H1 (cell line): ENCODE results near the gene DEFB118. TPM values are rescaled to one million over a fixed set of nuclear protein-coding genes. Genes with fewer than 3 reads are reported as not detected.

Source experiments
- CTCF ChIA-PET: fragments of 300-600 bp; sonication (Branson Sonifier 250); formaldehyde crosslinking; loops from one replicate; lab custom pipeline; 2021; ENCODE audit not compliant: partially characterized antibody; lab: Charles Lee
- POLR2A ChIA-PET: fragments of 300-600 bp; sonication (Branson Sonifier 250); formaldehyde crosslinking; loops from one replicate; lab custom pipeline; 2021; ENCODE audit warnings: inconsistent platforms; ENCODE audit not compliant: partially characterized antibody; lab: Charles Lee
- DNase-seq, 2 experiments: peaks; one replicate each; pipeline versions ENCODE4 v3.0.0 to v3.0.0-alpha.2; 2010 to 2022; ENCODE audit warnings: low spot score in 2 of 2, low read depth in 1 of 2, mixed read lengths in 1 of 2
- FAIRE-seq: peaks from 2 replicates; lab custom pipeline; 2011; peaks lifted over from hg19 to GRCh38; lab: Jason Lieb, UNC
- H2AFZ ChIP-seq: 2 replicates; pipeline ENCODE4 v1.8.1; 2012; ENCODE audit warnings: low read length, inconsistent platforms
- H2AK5ac ChIP-seq: 2 replicates; pipeline ENCODE4 v1.6.1; 2013; ENCODE audit warnings: low read depth, low read length
- H2BK120ac ChIP-seq: replicated peaks from 2 replicates; pipeline ENCODE3; 2013; ENCODE audit warnings: low read depth, low read length, inconsistent platforms
- H2BK12ac ChIP-seq: 2 replicates; pipeline ENCODE4 v1.6.1; 2013; ENCODE audit warnings: low read depth, low read length
- H2BK15ac ChIP-seq: 2 replicates; pipeline ENCODE4 v1.6.1; 2013; ENCODE audit warnings: low read length
- H2BK20ac ChIP-seq: 2 replicates; pipeline ENCODE4 v1.6.1; 2013; ENCODE audit warnings: low read length
- H2BK5ac ChIP-seq: 2 replicates; pipeline ENCODE4 v1.6.1; 2013; ENCODE audit warnings: low read depth, low read length
- H3K14ac ChIP-seq: 2 replicates; pipeline ENCODE4 v1.6.1; 2013; ENCODE audit warnings: inconsistent platforms; ENCODE audit not compliant: insufficient read length
- H3K18ac ChIP-seq: 2 replicates; pipeline ENCODE4 v1.6.1; 2013; ENCODE audit warnings: low read length; ENCODE audit errors: extremely low read depth
- H3K23ac ChIP-seq: 2 replicates; pipeline ENCODE4 v1.6.1; 2013; ENCODE audit warnings: inconsistent platforms; ENCODE audit not compliant: insufficient read length
- H3K23me2 ChIP-seq: 2 replicates; pipeline ENCODE4 v1.6.1; 2013; ENCODE audit warnings: low read depth, low read length
- H3K27ac ChIP-seq: 2 replicates; pipeline ENCODE4 v1.6.1; 2011; ENCODE audit warnings: low read depth, low read length, inconsistent platforms
- H3K27me3 ChIP-seq, 4 experiments: replicated peaks in 1 of 4; 1 replicate in 1 of 4; 2 replicates in 3 of 4; pipeline versions ENCODE4 v1.6.1 to v1.8.1; 2011 to 2013; ENCODE audit warnings: low read length in 3 of 4, mild to moderate bottlenecking in 3 of 4, inconsistent platforms in 2 of 4, mixed read lengths in 2 of 4, moderate library complexity in 1 of 4; ENCODE audit not compliant: control insufficient read depth in 3 of 4, insufficient read depth in 3 of 4; ENCODE audit errors: extremely low read depth in 1 of 4
- H3K36me3 ChIP-seq, 4 experiments: 2 replicates each; pipeline versions ENCODE4 v1.6.1 to v1.8.1; 2011 to 2013; ENCODE audit warnings: mild to moderate bottlenecking in 4 of 4, low read length in 3 of 4, moderate library complexity in 2 of 4, control low read depth in 1 of 4, inconsistent platforms in 1 of 4; ENCODE audit not compliant: insufficient read depth in 4 of 4, control insufficient read depth in 2 of 4
- H3K4ac ChIP-seq: replicated peaks from 2 replicates; pipeline ENCODE3; 2013; ENCODE audit warnings: low read length, low read depth, mixed read lengths, inconsistent platforms; ENCODE audit not compliant: insufficient read length
- H3K4me1 ChIP-seq, 4 experiments: replicated peaks in 1 of 4; 1 replicate in 1 of 4; 2 replicates in 3 of 4; pipeline versions ENCODE4 v1.6.1 to v1.8.1; 2011 to 2013; ENCODE audit warnings: low read length in 3 of 4, inconsistent platforms in 2 of 4, mixed read lengths in 1 of 4; ENCODE audit not compliant: insufficient read depth in 4 of 4, control insufficient read depth in 3 of 4
- H3K4me2 ChIP-seq, 2 experiments: 2 replicates each; pipeline versions ENCODE4 v1.6.1 to v1.8.1; 2011 to 2013; ENCODE audit warnings: low read depth in 2 of 2, low read length in 2 of 2, control low read depth in 1 of 2, inconsistent platforms in 1 of 2, mild to moderate bottlenecking in 1 of 2; ENCODE audit not compliant: insufficient read depth in 1 of 2
- H3K4me3 ChIP-seq, 4 experiments: fragments of 200-600, 300-600 bp in 1 of 4; sonication (generic), shearing (Covaris generic), sonication (Bioruptor Twin) in 1 of 4; 2 replicates each; pipeline versions ENCODE4 v1.5.1 to v1.8.1; 2011 to 2016; ENCODE audit warnings: low read length in 4 of 4, low read depth in 3 of 4, control low read depth in 2 of 4, inconsistent platforms in 2 of 4, mild to moderate bottlenecking in 2 of 4, mixed read lengths in 1 of 4, moderate library complexity in 1 of 4; ENCODE audit not compliant: insufficient read depth in 2 of 4; ENCODE audit errors: extremely low read depth in 1 of 4
- H3K56ac ChIP-seq: replicated peaks from 2 replicates; pipeline ENCODE3; 2013; ENCODE audit warnings: low read depth, mild to moderate bottlenecking, mixed read lengths, low read length, inconsistent platforms; ENCODE audit not compliant: insufficient read length
- H3K79me1 ChIP-seq: 2 replicates; pipeline ENCODE4 v1.6.1; 2013; ENCODE audit warnings: low read depth, low read length, control low read depth
- H3K79me2 ChIP-seq, 2 experiments: 2 replicates each; pipeline versions ENCODE4 v1.6.1 to v1.8.1; 2012 to 2013; ENCODE audit warnings: low read length in 2 of 2, mild to moderate bottlenecking in 2 of 2, inconsistent platforms in 1 of 2; ENCODE audit not compliant: insufficient read depth in 2 of 2, control insufficient read depth in 1 of 2
- H3K9ac ChIP-seq, 4 experiments: replicated peaks in 1 of 4; 1 replicate in 1 of 4; 2 replicates in 3 of 4; pipeline versions ENCODE4 v1.6.1 to v1.8.1; 2011 to 2013; ENCODE audit warnings: low read depth in 3 of 4, low read length in 3 of 4, control low read depth in 2 of 4, mild to moderate bottlenecking in 2 of 4, moderate library complexity in 2 of 4, inconsistent platforms in 1 of 4; ENCODE audit errors: extremely low read depth in 1 of 4
- H3K9me3 ChIP-seq, 2 experiments: 2 replicates each; pipeline versions ENCODE4 v1.6.1 to v1.8.1; 2012 to 2013; ENCODE audit warnings: mild to moderate bottlenecking in 2 of 2, moderate library complexity in 2 of 2, control low read depth in 1 of 2, inconsistent platforms in 1 of 2, low read depth in 1 of 2, low read length in 1 of 2, mixed read lengths in 1 of 2; ENCODE audit not compliant: insufficient read depth in 2 of 2
- H4K20me1 ChIP-seq, 2 experiments: replicated peaks in 1 of 2; 2 replicates each; pipeline versions ENCODE3 to v1.8.1; 2011 to 2013; ENCODE audit warnings: inconsistent platforms in 2 of 2, low read length in 2 of 2, mild to moderate bottlenecking in 1 of 2; ENCODE audit not compliant: insufficient read depth in 2 of 2, control insufficient read depth in 1 of 2
- H4K5ac ChIP-seq: 2 replicates; pipeline ENCODE4 v1.6.1; 2013; ENCODE audit warnings: low read length, low read depth, mixed read lengths, inconsistent platforms; ENCODE audit not compliant: insufficient read length
- H4K8ac ChIP-seq: 2 replicates; pipeline ENCODE4 v1.8.0; 2013; ENCODE audit warnings: mild to moderate bottlenecking, moderate library complexity, low read length, inconsistent platforms; ENCODE audit not compliant: insufficient read depth; ENCODE audit errors: extremely low read depth
- H4K91ac ChIP-seq: replicated peaks from 2 replicates; pipeline ENCODE3; 2013; ENCODE audit warnings: low read length, mixed read lengths, inconsistent platforms; ENCODE audit not compliant: insufficient read length
- BRCA1 ChIP-seq: IDR thresholded peaks from 2 replicates; pipeline ENCODE4 v1.6.1; 2012; ENCODE audit warnings: low read depth, low read length, improper control_type of control experiment
- CHD1 ChIP-seq: IDR thresholded peaks from 2 replicates; pipeline ENCODE4 v1.6.1; 2012; ENCODE audit warnings: low read depth, low read length, improper control_type of control experiment
- EGR1 ChIP-seq: IDR thresholded peaks from 2 replicates; pipeline ENCODE4 v1.6.1; 2011; ENCODE audit warnings: low read depth, low read length, borderline replicate concordance
- HDAC6 ChIP-seq: IDR thresholded peaks from one replicate; pipeline ENCODE4 v1.7.1; 2012; ENCODE audit warnings: low read depth, mild to moderate bottlenecking, inconsistent platforms, low read length, moderate library complexity
- NRF1 ChIP-seq: IDR thresholded peaks from 2 replicates; pipeline ENCODE4 v1.6.1; 2011; ENCODE audit warnings: mild to moderate bottlenecking, low read depth, low read length, improper control_type of control experiment
- PHF8 ChIP-seq: fragments of 200-600 bp; sonication (generic); conservative IDR thresholded peaks from 2 replicates; pipeline ENCODE4 v1.7.1; 2012; ENCODE audit warnings: low read depth, mild to moderate bottlenecking, inconsistent platforms, low read length, moderate library complexity
- POLR2AphosphoS5 ChIP-seq: IDR thresholded peaks from 2 replicates; pipeline ENCODE4 v1.6.1; 2011; ENCODE audit warnings: low read depth, low read length
- SIX5 ChIP-seq: IDR thresholded peaks from 2 replicates; pipeline ENCODE4 v1.6.1; 2011; ENCODE audit warnings: mild to moderate bottlenecking, low read depth, low read length
- TBP ChIP-seq: IDR thresholded peaks from 2 replicates; pipeline ENCODE4 v1.6.1; 2011; ENCODE audit warnings: low read depth, low read length, improper control_type of control experiment
- USF2 ChIP-seq: IDR thresholded peaks from 2 replicates; pipeline ENCODE4 v1.6.1; 2011; ENCODE audit warnings: low read length, improper control_type of control experiment
- ZNF274 ChIP-seq: IDR thresholded peaks from 2 replicates; pipeline ENCODE4 v1.7.0; 2012; ENCODE audit warnings: low read length, borderline replicate concordance; ENCODE audit errors: extremely low read depth
- WGBS, 2 experiments: shearing (Covaris generic) in 1 of 2; methylation state at CpG; one replicate each; pipeline versions ENCODE4 v1.1.6 to v1.1.7; 2013 to 2015; ENCODE audit warnings: low lambda C conversion rate in 2 of 2, mixed read lengths in 2 of 2, inconsistent platforms in 1 of 2, low coverage in 1 of 2, missing lambda C conversion rate in 1 of 2; ENCODE audit not compliant: insufficient replicate concordance in 2 of 2, insufficient coverage in 1 of 2, insufficient read length in 1 of 2; ENCODE audit errors: extremely low coverage in 1 of 2, missing lambda C conversion rate in 1 of 2; 5-methylcytosine and 5-hydroxymethylcytosine counted together
- polyA plus RNA-seq, 7 experiments: library from polyadenylated mRNA; depleted of rRNA in 3 of 7; stranded (reverse) in 5 of 7; unstranded in 2 of 7; fragments of >200 nt in 5 of 7; fragments of 200-250 nt in 2 of 7; gene quantifications; 1 replicate in 5 of 7; 2 replicates in 1 of 7; 4 replicates in 1 of 7; pipeline versions ENCODE4 v1.2.1 to v1.2.3, GENCODE V29; 2011 to 2013; ENCODE audit warnings: missing spikeins in 2 of 7, mixed read lengths in 2 of 7
- total RNA-seq: library from RNA; stranded (reverse); fragmentation: NEBNext Ultra II Directional; extraction: Animal tissue kit (Norgen Biotek cat#: 25700); gene quantifications from 2 replicates; pipeline ENCODE4 v1.2.1, GENCODE V29; 2021

Gene DEFB118
- total and polyA plus RNA-seq, 2 of the 8 experiments (the other 6 are each of a cell fraction or from before 2014, with no cell fraction given), result not detected

GRCh38 chr20:31392836-31393235 lies 24.4 kb downstream of the DEFB118 start:
- peaks cover 66 to 79% of the 10 kb centered on the region in 2 experiments for H3K9me3 ChIP-seq

More at GRCh38 chr20:31392836-31393235, 24.4 kb downstream of the DEFB118 start:
- Histone ChIP-seq H4K20me1 (no peaks in the 10 kb centered on the region), H2BK15ac (no peak overlapping the region), H4K5ac (no peak overlapping the region), H3K23ac (no peak overlapping the region), H3K36me3 (no peaks in the 10 kb centered on the region), H2AFZ (no peak overlapping the region), H3K9ac (no peak overlapping the region), H3K27ac (no peak overlapping the region), H3K23me2 (no peaks in the 10 kb centered on the region; the same call in 1 of the 2 replicates), H3K79me1 (no peaks in the 10 kb centered on the region), H3K4me1 (no peaks in the 10 kb centered on the region), H3K27me3 (no peaks in the 10 kb centered on the region), H2BK20ac (no peak overlapping the region), H2BK5ac (no peak overlapping the region), H3K79me2 (no peaks in the 10 kb centered on the region), H2AK5ac (no peak overlapping the region), H3K4ac (no peak overlapping the region), H4K8ac (no peak overlapping the region), H3K56ac (no peak overlapping the region), H3K4me3 (no peak overlapping the region), H2BK120ac (no peak overlapping the region), H3K4me2 (no peak overlapping the region), H3K14ac (no peak overlapping the region), H4K91ac (no peak overlapping the region), H2BK12ac (no peak overlapping the region), H3K18ac (no peak overlapping the region)
- 62% methylated on average over 2 of the region's 2 CpGs; no CpG with 5 or more reads in 1 of the 2 experiments for WGBS, 2 experiments
- TF ChIP-seq CHD1 (no peak), USF2 (no peak), EGR1 (no peak), ZNF274 (no peak), HDAC6 (no peak), POLR2AphosphoS5 (no peak), NRF1 (no peak), BRCA1 (no peak), SIX5 (no peak), PHF8 (no peak), TBP (no peak)
- no peak for FAIRE-seq
- no peak for DNase-seq
- CTCF ChIA-PET, result no interaction called here
- POLR2A ChIA-PET, result interaction anchor here (0.7 kb wide), 1 partner anchor 47 kb away, joined by 4 read pairs; the partner anchor contains the start of gene DEFB123
